ENCODE data around the gene SLC41A3.
A peak's percentile ranks its signal among the peaks of the same experiment; 100 is the strongest.

The SLC41A3 gene

DNA sequence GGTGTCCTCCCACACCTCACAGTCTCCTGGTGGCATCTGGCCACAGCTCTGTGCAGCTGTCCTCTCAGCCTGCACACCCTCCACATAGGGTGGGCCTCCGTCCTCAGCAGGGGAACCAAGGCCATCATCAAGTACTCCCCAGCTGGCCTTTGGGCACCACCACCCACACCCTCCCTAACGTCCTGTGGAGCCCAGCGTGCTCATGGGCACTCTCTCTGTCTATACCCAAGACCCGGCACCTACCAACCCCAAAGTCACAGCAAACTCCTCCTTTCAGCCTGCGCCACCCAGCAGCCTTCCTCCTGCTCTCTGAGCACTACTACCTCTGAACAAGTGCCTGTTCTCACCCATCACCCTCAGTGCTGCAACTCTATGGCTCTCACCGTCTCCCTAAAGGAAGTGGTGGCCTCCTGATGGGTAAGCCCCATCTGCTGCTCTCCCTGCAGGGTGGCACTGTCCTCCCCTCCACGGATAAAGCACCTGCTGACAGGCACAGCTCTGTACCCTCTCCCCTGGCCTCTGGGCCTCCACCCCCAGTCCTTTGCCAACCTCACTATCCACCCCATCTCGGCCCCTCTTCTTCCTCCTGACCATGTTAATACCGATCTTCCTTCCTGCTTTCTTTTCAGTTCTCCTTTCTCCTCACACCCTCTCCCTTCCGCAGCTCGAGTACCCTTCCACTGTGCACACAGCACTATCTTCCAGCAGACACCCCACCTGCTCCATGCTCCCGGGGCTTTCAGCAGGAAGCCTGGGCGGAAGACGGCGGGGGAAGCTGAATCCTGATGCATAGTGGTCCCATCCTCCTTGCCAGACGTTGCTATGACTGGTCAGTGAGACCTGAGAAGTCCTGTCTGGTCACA lies 31.5 kb downstream of the SLC41A3 start:
- CTCF ChIA-PET, result no interaction called here
- POLR2A ChIA-PET, result no interaction called here
- Histone ChIP-seq H3K4me3 (ENCODE audit: control insufficient read depth in 1 of 7, extremely low read depth in 1 of 7, insufficient read depth in 4 of 7, low read depth in 2 of 7, low read length in 6 of 7) (peak overlapping the region in 2 of 7 experiments; percentile 7 to 48), H3K27me3 (replicated peaks in 2 of 5; ENCODE audit: control insufficient read depth in 4 of 5, insufficient read depth in 5 of 5, low read length in 4 of 5) (no peaks in the 10 kb centered on the region), H3K9me3 (ENCODE audit: control extremely low read depth in 1 of 5, control insufficient read depth in 4 of 5, insufficient read depth in 2 of 5, low read depth in 1 of 5, low read length in 4 of 5) (no peaks in the 10 kb centered on the region), H3K4me1 (ENCODE audit: control extremely low read depth in 1 of 4, control insufficient read depth in 4 of 4, insufficient read depth in 4 of 4, low read length in 3 of 4) (peaks cover 0 to 14% (median 11%) of the 10 kb centered on the region in 4 experiments), H3K27ac (ENCODE audit: insufficient read depth in 1 of 2, low read depth in 1 of 2, low read length in 2 of 2, poor library complexity in 1 of 2, severe bottlenecking in 2 of 2) (no peak overlapping the region), H3K36me3 (ENCODE audit: control insufficient read depth in 4 of 4, insufficient read depth in 4 of 4, low read length in 3 of 4) (peaks cover 0 to 7% (median 3%) of the 10 kb centered on the region in 4 experiments)
- WGBS (ENCODE audit: insufficient coverage), result 42% methylated on average over 12 of the region's 16 CpGs
- DNase-seq, result peak in 2 of 3 donors; percentile 4 to 9

- ChIA-PET CTCF (no interaction called here), POLR2A (no interaction called here)
- Histone ChIP-seq H3K4me1 (ENCODE audit: control extremely low read depth in 1 of 4, control insufficient read depth in 4 of 4, insufficient read depth in 4 of 4, low read length in 3 of 4) (peaks cover 0 to 14% (median 11%) of the 10 kb centered on the region in 4 experiments), H3K27me3 (replicated peaks in 2 of 5; ENCODE audit: control insufficient read depth in 4 of 5, insufficient read depth in 5 of 5, low read length in 4 of 5) (no peaks in the 10 kb centered on the region), H3K27ac (ENCODE audit: insufficient read depth in 1 of 2, low read depth in 1 of 2, low read length in 2 of 2, poor library complexity in 1 of 2, severe bottlenecking in 2 of 2) (no peak overlapping the region), H3K4me3 (ENCODE audit: control insufficient read depth in 1 of 7, extremely low read depth in 1 of 7, insufficient read depth in 4 of 7, low read depth in 2 of 7, low read length in 6 of 7) (no peak overlapping the region), H3K36me3 (ENCODE audit: control insufficient read depth in 4 of 4, insufficient read depth in 4 of 4, low read length in 3 of 4) (peaks cover 0 to 7% (median 3%) of the 10 kb centered on the region in 4 experiments), H3K9me3 (ENCODE audit: control extremely low read depth in 1 of 5, control insufficient read depth in 4 of 5, insufficient read depth in 2 of 5, low read depth in 1 of 5, low read length in 4 of 5) (no peaks in the 10 kb centered on the region)
- 87% methylated on average over 4 of the region's 4 CpGs for WGBS (ENCODE audit: insufficient coverage)
- DNase-seq, result no peak
Measured at GRCh38 chr3:126051741-126052140, 32.2 kb downstream of the SLC41A3 start.

GRCh38 chr3:126051234-126051633 lies 32.7 kb downstream of the SLC41A3 start:
- Histone ChIP-seq H3K27ac (ENCODE audit: insufficient read depth in 1 of 2, low read depth in 1 of 2, low read length in 2 of 2, poor library complexity in 1 of 2, severe bottlenecking in 2 of 2) (no peak overlapping the region), H3K4me3 (ENCODE audit: control insufficient read depth in 1 of 7, extremely low read depth in 1 of 7, insufficient read depth in 4 of 7, low read depth in 2 of 7, low read length in 6 of 7) (no peak overlapping the region), H3K27me3 (replicated peaks in 2 of 5; ENCODE audit: control insufficient read depth in 4 of 5, insufficient read depth in 5 of 5, low read length in 4 of 5) (no peaks in the 10 kb centered on the region), H3K9me3 (ENCODE audit: control extremely low read depth in 1 of 5, control insufficient read depth in 4 of 5, insufficient read depth in 2 of 5, low read depth in 1 of 5, low read length in 4 of 5) (peaks cover 0 to 2% (median 0%) of the 10 kb centered on the region in 5 experiments), H3K4me1 (ENCODE audit: control extremely low read depth in 1 of 4, control insufficient read depth in 4 of 4, insufficient read depth in 4 of 4, low read length in 3 of 4) (peaks cover 0 to 14% (median 11%) of the 10 kb centered on the region in 4 experiments), H3K36me3 (ENCODE audit: control insufficient read depth in 4 of 4, insufficient read depth in 4 of 4, low read length in 3 of 4) (peaks cover 0 to 7% (median 5%) of the 10 kb centered on the region in 4 experiments)
- DNase-seq, result no peak
- ChIA-PET CTCF (no interaction called here), POLR2A (no interaction called here)
- WGBS (ENCODE audit: insufficient coverage), result 94% methylated on average over 4 of the region's 8 CpGs

- 100% methylated on average over 3 of the region's 10 CpGs for WGBS (ENCODE audit: insufficient coverage)
Measured at GRCh38 chr3:126050626-126051025, 33.3 kb downstream of the SLC41A3 start.

DNA sequence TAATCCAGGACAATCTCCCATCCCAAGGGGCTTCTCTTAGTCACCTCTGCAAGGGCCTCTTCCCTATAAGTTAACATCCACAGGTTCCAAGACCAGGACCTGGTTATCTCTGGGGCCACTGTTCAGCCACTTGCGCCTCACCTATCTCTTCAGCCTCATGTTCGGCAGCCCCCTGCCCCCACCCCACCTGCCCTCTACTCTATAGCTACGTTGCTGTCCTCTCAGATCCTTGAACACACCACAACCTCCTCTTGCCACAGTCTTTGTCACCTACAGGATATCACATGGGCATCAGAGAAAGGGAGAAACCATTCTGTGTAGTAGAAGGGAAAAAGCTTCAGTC lies 33.9 kb downstream of the SLC41A3 start:
- Histone ChIP-seq H3K27ac (ENCODE audit: insufficient read depth in 1 of 2, low read depth in 1 of 2, low read length in 2 of 2, poor library complexity in 1 of 2, severe bottlenecking in 2 of 2) (no peak overlapping the region), H3K36me3 (ENCODE audit: control insufficient read depth in 4 of 4, insufficient read depth in 4 of 4, low read length in 3 of 4) (peaks cover 0 to 7% (median 5%) of the 10 kb centered on the region in 4 experiments), H3K4me1 (ENCODE audit: control extremely low read depth in 1 of 4, control insufficient read depth in 4 of 4, insufficient read depth in 4 of 4, low read length in 3 of 4) (peaks cover 0 to 14% (median 11%) of the 10 kb centered on the region in 4 experiments), H3K4me3 (ENCODE audit: control insufficient read depth in 1 of 7, extremely low read depth in 1 of 7, insufficient read depth in 4 of 7, low read depth in 2 of 7, low read length in 6 of 7) (no peak overlapping the region), H3K9me3 (ENCODE audit: control extremely low read depth in 1 of 5, control insufficient read depth in 4 of 5, insufficient read depth in 2 of 5, low read depth in 1 of 5, low read length in 4 of 5) (peaks cover 0 to 2% (median 0%) of the 10 kb centered on the region in 5 experiments), H3K27me3 (replicated peaks in 2 of 5; ENCODE audit: control insufficient read depth in 4 of 5, insufficient read depth in 5 of 5, low read length in 4 of 5) (no peaks in the 10 kb centered on the region)
- 92% methylated on average over 2 of the region's 3 CpGs for WGBS (ENCODE audit: insufficient coverage)
- no peak for DNase-seq
- CTCF ChIA-PET, result no interaction called here
- POLR2A ChIA-PET, result no interaction called here

More at GRCh38 chr3:126050626-126051025, 33.3 kb downstream of the SLC41A3 start:
- CTCF ChIA-PET, result no interaction called here
- Histone ChIP-seq H3K27ac (ENCODE audit: insufficient read depth in 1 of 2, low read depth in 1 of 2, low read length in 2 of 2, poor library complexity in 1 of 2, severe bottlenecking in 2 of 2) (no peak overlapping the region), H3K4me1 (ENCODE audit: control extremely low read depth in 1 of 4, control insufficient read depth in 4 of 4, insufficient read depth in 4 of 4, low read length in 3 of 4) (peaks cover 0 to 14% (median 11%) of the 10 kb centered on the region in 4 experiments), H3K9me3 (ENCODE audit: control extremely low read depth in 1 of 5, control insufficient read depth in 4 of 5, insufficient read depth in 2 of 5, low read depth in 1 of 5, low read length in 4 of 5) (peaks cover 0 to 2% (median 0%) of the 10 kb centered on the region in 5 experiments), H3K36me3 (ENCODE audit: control insufficient read depth in 4 of 4, insufficient read depth in 4 of 4, low read length in 3 of 4) (peaks cover 0 to 7% (median 5%) of the 10 kb centered on the region in 4 experiments), H3K27me3 (replicated peaks in 2 of 5; ENCODE audit: control insufficient read depth in 4 of 5, insufficient read depth in 5 of 5, low read length in 4 of 5) (no peaks in the 10 kb centered on the region), H3K4me3 (ENCODE audit: control insufficient read depth in 1 of 7, extremely low read depth in 1 of 7, insufficient read depth in 4 of 7, low read depth in 2 of 7, low read length in 6 of 7) (no peak overlapping the region)
- no peak for DNase-seq
- POLR2A ChIA-PET, result no interaction called here

DNA sequence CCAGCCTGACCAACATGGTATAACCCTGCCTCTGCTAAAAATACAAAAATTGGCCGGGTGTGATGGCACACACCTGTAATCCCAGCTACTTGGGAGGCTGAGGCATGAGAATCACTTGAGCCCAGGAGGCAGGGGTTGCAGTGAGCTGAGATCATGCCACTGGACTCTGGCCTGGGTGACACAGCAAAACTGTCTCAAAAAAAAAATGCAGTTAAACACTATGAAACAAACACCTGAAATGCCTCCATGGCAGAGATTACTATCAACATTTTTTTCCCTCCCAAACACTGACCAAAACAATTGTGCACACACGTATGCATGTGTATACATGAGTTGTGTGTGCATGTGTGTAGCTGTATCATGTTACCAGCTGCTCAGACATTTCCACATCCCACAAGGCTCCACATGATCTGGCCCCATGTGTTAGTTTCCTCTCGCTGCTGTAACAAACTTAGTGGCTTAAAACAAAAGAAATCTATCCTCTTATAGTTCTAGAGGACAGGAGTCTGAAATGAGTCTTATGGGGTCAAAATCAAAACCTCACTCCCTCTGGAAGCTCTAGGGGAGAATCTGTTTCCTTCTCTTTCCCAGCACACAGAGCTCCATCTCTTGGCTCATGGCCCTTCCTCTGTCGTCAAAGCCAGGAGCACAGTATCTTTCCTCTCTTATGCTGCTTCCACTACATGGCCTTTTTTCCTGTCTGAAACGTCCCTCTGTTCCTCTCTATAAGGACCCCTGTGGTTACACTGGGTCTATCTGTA lies 34.5 kb downstream of the SLC41A3 start:
- CTCF ChIA-PET, result interaction anchor here (1.2 kb wide), 1 partner anchor 20 kb away, joined by 3 read pairs; no protein-coding TSS in a partner anchor
- WGBS (ENCODE audit: insufficient coverage), result 93% methylated on average over 3 of the region's 5 CpGs

More for the DNA sequence above, 34.5 kb downstream of the SLC41A3 start:
- Histone ChIP-seq H3K27me3 (replicated peaks in 2 of 5; ENCODE audit: control insufficient read depth in 4 of 5, insufficient read depth in 5 of 5, low read length in 4 of 5) (no peaks in the 10 kb centered on the region), H3K4me3 (ENCODE audit: control insufficient read depth in 1 of 7, extremely low read depth in 1 of 7, insufficient read depth in 4 of 7, low read depth in 2 of 7, low read length in 6 of 7) (no peak overlapping the region), H3K27ac (ENCODE audit: insufficient read depth in 1 of 2, low read depth in 1 of 2, low read length in 2 of 2, poor library complexity in 1 of 2, severe bottlenecking in 2 of 2) (no peak overlapping the region), H3K9me3 (ENCODE audit: control extremely low read depth in 1 of 5, control insufficient read depth in 4 of 5, insufficient read depth in 2 of 5, low read depth in 1 of 5, low read length in 4 of 5) (peaks cover 0 to 2% (median 0%) of the 10 kb centered on the region in 5 experiments), H3K4me1 (ENCODE audit: control extremely low read depth in 1 of 4, control insufficient read depth in 4 of 4, insufficient read depth in 4 of 4, low read length in 3 of 4) (peaks cover 0 to 14% (median 11%) of the 10 kb centered on the region in 4 experiments), H3K36me3 (ENCODE audit: control insufficient read depth in 4 of 4, insufficient read depth in 4 of 4, low read length in 3 of 4) (peaks cover 0 to 7% (median 5%) of the 10 kb centered on the region in 4 experiments)
- DNase-seq, result no peak
- POLR2A ChIA-PET, result interaction anchor here (0.7 kb wide), 1 partner anchor 17 kb away, joined by 3 read pairs; no protein-coding TSS in a partner anchor

Data from common myeloid progenitor, CD34-positive (primary cell).